ENCODE data around the gene AADACL3.
"Not testable (repeated sequence)": the region's sequence is repeated elsewhere in the genome, so short reads cannot be mapped to it uniquely, and the experiment has no call there.

The AADACL3 gene

GRCh38 chr1:12712929-12713328 lies 3.0 kb upstream of the AADACL3 start:
- TF ChIP-seq CTCF (conservative IDR thresholded peaks at IDR 0.05; ENCODE audit: control insufficient read depth, insufficient read depth, low read depth, low read length) = no peak
- DNase-seq (ENCODE audit: low read depth) = no peak
- no peak overlapping the region for H3K4me3 ChIP-seq (ENCODE audit: control insufficient read depth, low read depth, low read length)

DNA sequence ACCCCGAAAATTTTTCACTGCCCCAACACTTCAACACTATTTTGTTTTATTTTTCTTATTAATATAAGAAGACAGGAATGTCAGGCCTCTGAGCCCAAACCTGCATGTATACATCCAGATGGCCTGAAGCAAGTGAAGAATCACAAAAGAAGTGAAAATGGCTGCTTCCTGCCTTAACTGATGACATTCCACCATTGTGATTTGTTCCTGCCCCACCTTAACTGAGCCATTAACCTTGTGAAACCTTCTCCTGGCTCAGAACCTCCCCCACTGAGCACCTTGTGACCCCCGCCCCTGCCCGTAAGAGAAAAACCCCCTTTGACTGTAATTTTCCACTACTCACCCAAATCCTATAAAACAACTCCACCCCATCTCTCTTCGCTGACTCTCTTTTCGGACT lies 2.3 kb upstream of the AADACL3 start:
- H3K4me3 ChIP-seq (ENCODE audit: control insufficient read depth, low read depth, low read length); DNase-seq (ENCODE audit: low read depth): not testable (repeated sequence)

- no peak overlapping the region for H3K4me3 ChIP-seq (ENCODE audit: control insufficient read depth, low read depth, low read length)
- no peak for TF ChIP-seq CTCF (conservative IDR thresholded peaks at IDR 0.05; ENCODE audit: control insufficient read depth, insufficient read depth, low read depth, low read length)
- DNase-seq (ENCODE audit: low read depth) = no peak
Measured at GRCh38 chr1:12714710-12715475, 1.0 kb upstream of the AADACL3 start.

GRCh38 chr1:12717301-12717838 lies 1.5 kb downstream of the AADACL3 start:
- no peak for DNase-seq (ENCODE audit: low read depth)
- TF ChIP-seq CTCF (conservative IDR thresholded peaks at IDR 0.05; ENCODE audit: control insufficient read depth, insufficient read depth, low read depth, low read length) = no peak
- no peak overlapping the region for H3K4me3 ChIP-seq (ENCODE audit: control insufficient read depth, low read depth, low read length)

DNA sequence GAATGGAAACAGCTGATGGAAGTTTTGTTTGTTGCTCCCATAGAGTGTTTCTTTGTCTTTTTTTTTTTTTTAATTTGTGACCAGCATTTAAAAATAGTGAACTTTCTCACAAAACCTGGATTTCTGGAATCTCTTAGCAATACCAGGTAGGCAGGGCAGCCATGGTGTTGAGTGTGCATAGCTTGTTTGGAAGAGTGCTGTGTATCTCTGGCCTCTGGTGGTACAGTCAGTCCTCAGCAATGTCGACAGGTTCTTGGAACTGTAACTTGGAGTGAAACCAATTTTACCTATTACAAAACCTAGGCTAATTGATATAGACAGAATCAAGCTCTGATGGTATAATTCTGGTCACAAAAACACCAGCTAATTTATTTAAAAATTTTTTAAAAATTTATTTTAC lies 6.7 kb downstream of the AADACL3 start:
- H3K4me3 ChIP-seq (ENCODE audit: control insufficient read depth, low read depth, low read length) = no peak overlapping the region
- DNase-seq (ENCODE audit: low read depth) = no peak
- TF ChIP-seq CTCF (conservative IDR thresholded peaks at IDR 0.05; ENCODE audit: control insufficient read depth, insufficient read depth, low read depth, low read length) = no peak

GRCh38 chr1:12728391-12728790 lies 12.5 kb downstream of the AADACL3 start:
- no peak overlapping the region for H3K4me3 ChIP-seq (ENCODE audit: control insufficient read depth, low read depth, low read length)
- no peak for DNase-seq (ENCODE audit: low read depth)
- TF ChIP-seq CTCF (conservative IDR thresholded peaks at IDR 0.05; ENCODE audit: control insufficient read depth, insufficient read depth, low read depth, low read length) = no peak

GRCh38 chr1:12730156-12730555 lies 14.2 kb downstream of the AADACL3 start:
- no peak for TF ChIP-seq CTCF (conservative IDR thresholded peaks at IDR 0.05; ENCODE audit: control insufficient read depth, insufficient read depth, low read depth, low read length)
- no peak overlapping the region for H3K4me3 ChIP-seq (ENCODE audit: control insufficient read depth, low read depth, low read length)
- DNase-seq (ENCODE audit: low read depth) = no peak

GRCh38 chr1:12731084-12731483 lies 15.2 kb downstream of the AADACL3 start:
- not testable (repeated sequence) for DNase-seq (ENCODE audit: low read depth)

More at GRCh38 chr1:12731084-12731483, 15.2 kb downstream of the AADACL3 start:
- H3K4me3 ChIP-seq (ENCODE audit: control insufficient read depth, low read depth, low read length) = not testable (repeated sequence)

All from fibroblast of mammary gland (primary cell).